Glutamatergic neuron (in vitro differentiated cells): ENCODE measurements around the gene HERPUD2. TPM values are rescaled to one million over a fixed set of nuclear protein-coding genes. Genes with fewer than 3 reads are reported as not detected.
A peak's percentile ranks its signal among the peaks of the same experiment; 100 is the strongest.

Experiments
- DNase-seq: peaks from one replicate; pipeline ENCODE4 v3.0.0; 2022
- H3K27ac Mint-ChIP-seq: one replicate; pipeline ENCODE4 v1.8.0; 2020; ENCODE audit warnings: mild to moderate bottlenecking, mixed read lengths, inconsistent platforms; ENCODE audit not compliant: unreplicated experiment
- H3K27me3 Mint-ChIP-seq: one replicate; pipeline ENCODE4 v1.8.0; 2020; ENCODE audit warnings: mild to moderate bottlenecking, moderate library complexity, mixed read lengths, inconsistent platforms; ENCODE audit not compliant: unreplicated experiment
- H3K36me3 Mint-ChIP-seq: one replicate; pipeline ENCODE4 v1.8.0; 2020; ENCODE audit warnings: mild to moderate bottlenecking, mixed read lengths, inconsistent platforms; ENCODE audit not compliant: unreplicated experiment
- H3K4me1 Mint-ChIP-seq: one replicate; pipeline ENCODE4 v1.8.0; 2020; ENCODE audit warnings: mild to moderate bottlenecking, low read depth, mixed read lengths, inconsistent platforms; ENCODE audit not compliant: unreplicated experiment
- H3K4me3 Mint-ChIP-seq: one replicate; pipeline ENCODE4 v1.8.0; 2020; ENCODE audit warnings: mild to moderate bottlenecking, mixed read lengths, inconsistent platforms; ENCODE audit not compliant: unreplicated experiment
- H3K9me3 Mint-ChIP-seq: one replicate; pipeline ENCODE4 v1.8.0; 2020; ENCODE audit warnings: mild to moderate bottlenecking, moderate library complexity, mixed read lengths, inconsistent platforms; ENCODE audit not compliant: unreplicated experiment
- CTCF ChIP-seq: fragments of 200-600 bp; sonication (generic); IDR thresholded peaks from one replicate; pipeline ENCODE4 v1.5.0; 2021; ENCODE audit not compliant: partially characterized antibody, unreplicated experiment
- long read RNA-seq: library from polyadenylated mRNA; unstranded; transcript quantifications from one replicate; pipeline ENCODE4 v2.0.0, GENCODE V29; 2020; ENCODE audit not compliant: unreplicated experiment
- total RNA-seq: library from RNA; stranded (reverse); fragmentation: NEBNext Ultra II Directional; extraction: Animal tissue kit (Norgen Biotek cat#: 25700); gene quantifications from one replicate; pipeline ENCODE4 v1.2.1, GENCODE V29; 2021; ENCODE audit not compliant: unreplicated experiment

HERPUD2 gene
- 28.2 TPM for total RNA-seq
- long read RNA-seq, partial matches to known transcripts: 2 of 11 reads
- long read RNA-seq, other reads (novel, unspliced or antisense): 4 of 11 reads

- Mint-ChIP-seq H3K9me3 (peaks cover 9% of the 10 kb centered on the region), H3K4me1 (peaks cover 26% of the 10 kb centered on the region), H3K36me3 (no peaks in the 10 kb centered on the region), H3K27ac (peak within 1 kb of the TSS; percentile 92), H3K27me3 (peaks cover 6% of the 10 kb centered on the region), H3K4me3 (peak within 1 kb of the TSS; percentile 96)
- DNase-seq: peak; percentile 92
- TF ChIP-seq CTCF: no peak
These were observed at the start of gene HERPUD2 for GRCh38 chr7:35694784-35695472. Gene HERPUD2, minus strand, starts transcription at chr7:35695135. Its CDS starts 805 bp downstream, at chr7:35694330.

DNA sequence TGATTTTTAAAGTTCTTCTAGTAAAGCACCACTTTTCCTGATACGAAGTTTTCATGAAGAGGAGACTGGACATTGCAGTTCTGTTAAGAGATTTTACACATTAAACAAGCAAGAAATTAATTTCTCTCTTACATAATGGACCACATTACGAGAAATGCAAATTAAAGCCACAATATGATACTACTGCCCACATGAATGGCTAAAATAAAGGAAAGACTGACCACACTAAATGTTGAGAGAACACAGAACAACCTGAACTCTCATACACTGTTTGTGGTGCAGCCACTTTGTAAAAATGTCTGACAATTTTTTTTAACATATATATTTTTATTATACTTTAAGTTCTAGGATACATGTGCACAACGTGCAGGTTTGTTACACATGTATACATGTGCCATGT, 44.0 kb upstream of the HERPUD2 start:
- Mint-ChIP-seq H3K4me1 (no peaks in the 10 kb centered on the region), H3K27me3 (no peaks in the 10 kb centered on the region), H3K36me3 (peaks cover 4% of the 10 kb centered on the region), H3K4me3 (no peak overlapping the region), H3K27ac (no peak overlapping the region), H3K9me3 (no peaks in the 10 kb centered on the region)
- no peak for DNase-seq
- no peak for TF ChIP-seq CTCF

DNA sequence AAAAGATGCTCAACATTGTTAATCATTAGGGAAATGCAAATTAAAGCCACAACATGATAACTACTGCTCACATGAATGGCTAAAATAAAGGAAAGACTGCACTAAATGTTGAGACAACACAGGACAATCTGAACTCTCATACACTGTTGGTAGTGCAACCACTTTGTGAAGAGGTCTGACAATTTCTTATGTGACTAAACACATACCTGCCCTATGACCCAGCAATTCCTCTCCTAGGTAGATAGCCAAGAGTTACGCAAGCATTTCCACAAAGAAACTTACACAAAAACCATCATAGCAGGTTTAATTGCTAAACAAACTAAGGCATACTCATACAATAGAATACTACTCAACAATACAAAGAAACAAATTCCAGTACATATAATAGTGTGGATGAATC, 41.8 kb upstream of the HERPUD2 start:
- Mint-ChIP-seq H3K27ac (no peak overlapping the region), H3K27me3 (no peaks in the 10 kb centered on the region), H3K4me1 (no peaks in the 10 kb centered on the region), H3K36me3 (no peaks in the 10 kb centered on the region), H3K9me3 (no peaks in the 10 kb centered on the region), H3K4me3 (no peak overlapping the region)
- TF ChIP-seq CTCF: no peak
- no peak for DNase-seq

DNA sequence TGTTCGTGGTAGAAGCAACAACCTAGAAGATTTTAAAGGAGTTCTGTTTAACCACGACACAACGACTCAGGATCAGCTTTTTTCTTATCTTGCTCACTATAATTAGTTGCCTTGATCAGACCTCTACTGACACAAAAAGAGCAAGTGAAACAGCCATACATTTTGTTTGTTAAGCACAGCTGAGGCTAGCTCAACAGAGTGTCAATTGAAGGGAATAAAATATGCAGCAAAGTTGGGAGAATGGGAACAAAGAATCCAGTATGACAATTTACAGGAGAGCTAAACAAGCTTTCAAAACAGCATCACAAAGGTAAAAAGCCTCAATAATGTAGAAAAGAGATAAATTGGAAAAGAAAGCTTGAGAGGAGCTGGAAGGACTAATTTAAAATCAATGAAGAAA, 40.5 kb upstream of the HERPUD2 start:
- H3K9me3 Mint-ChIP-seq: no peaks in the 10 kb centered on the region
- no peak for DNase-seq

More for the DNA sequence above, 40.5 kb upstream of the HERPUD2 start:
- no peaks in the 10 kb centered on the region for H3K27me3 Mint-ChIP-seq
- no peaks in the 10 kb centered on the region for H3K4me1 Mint-ChIP-seq
- H3K36me3 Mint-ChIP-seq: no peaks in the 10 kb centered on the region
- H3K4me3 Mint-ChIP-seq: no peak overlapping the region
- H3K27ac Mint-ChIP-seq: no peak overlapping the region
- no peak for TF ChIP-seq CTCF
